Aorta (tissue), 5 donors: ENCODE results near the gene THSD4. TPM values are rescaled to one million over a fixed set of nuclear protein-coding genes. Genes with fewer than 3 reads are reported as not detected.
"Not testable (repeated sequence)": the region's sequence is repeated elsewhere in the genome, so short reads cannot be mapped to it uniquely, and the experiment has no call there.

Experiments
- ATAC-seq: fragments of 200-7000 bp; cut with Tn5 transposase; one replicate; pipeline ENCODE4 v1.9.1; 2022; ENCODE audit warnings: moderate library complexity; ENCODE audit not compliant: low FRiP score
- DNase-seq, 2 donors: peaks; one replicate each; pipeline ENCODE4 v3.0.0-alpha.2; 2020
- H3K27ac ChIP-seq, 2 donors: one replicate each; pipeline ENCODE4 v1.5.1; 2013; ENCODE audit warnings: low read length in 2 of 2, mild to moderate bottlenecking in 2 of 2, moderate library complexity in 2 of 2, control low read depth in 1 of 2, inconsistent platforms in 1 of 2, low read depth in 1 of 2
- H3K27me3 ChIP-seq, 2 donors: one replicate each; pipeline ENCODE4 v1.6.1; 2013; ENCODE audit warnings: control low read depth in 1 of 2, low read length in 1 of 2, mild to moderate bottlenecking in 1 of 2, moderate library complexity in 1 of 2; ENCODE audit not compliant: insufficient read depth in 2 of 2, control insufficient read depth in 1 of 2
- H3K36me3 ChIP-seq, 2 donors: one replicate each; pipeline ENCODE4 v1.6.1; 2013; ENCODE audit warnings: control low read depth in 1 of 2, low read length in 1 of 2, mild to moderate bottlenecking in 1 of 2; ENCODE audit not compliant: insufficient read depth in 2 of 2, control insufficient read depth in 1 of 2
- H3K4me1 ChIP-seq, 2 donors: one replicate each; pipeline ENCODE4 v1.6.1; 2013; ENCODE audit warnings: low read length in 2 of 2, control low read depth in 1 of 2, mild to moderate bottlenecking in 1 of 2, moderate library complexity in 1 of 2; ENCODE audit not compliant: insufficient read depth in 2 of 2, control insufficient read depth in 1 of 2
- H3K4me3 ChIP-seq, 2 donors: one replicate each; pipeline ENCODE4 v1.5.1; 2013; ENCODE audit warnings: low read length in 2 of 2, control low read depth in 1 of 2, mild to moderate bottlenecking in 1 of 2
- H3K9me3 ChIP-seq: one replicate; pipeline ENCODE4 v1.6.1; 2013; ENCODE audit warnings: mild to moderate bottlenecking, low read length; ENCODE audit not compliant: control insufficient read depth
- WGBS, 2 donors: extraction: QIAGEN DNeasy Blood & Tissue Kit; methylation state at CpG; one replicate each; pipeline ENCODE4 v1.1.7; 2013; 5-methylcytosine and 5-hydroxymethylcytosine counted together
- intact Hi-C, 2 donors: fragments of 100-400 bp; cut with DNase I; formaldehyde crosslinking; loops; one replicate each; pipeline versions ENCODE4 v1.14.2 to v1.15.0; 2022
- polyA plus RNA-seq, 2 donors: library from polyadenylated mRNA; stranded (reverse); fragments of 200-250 nt; gene quantifications; one replicate each; pipeline ENCODE4 v1.2.3, GENCODE V29; 2013
- total RNA-seq, 2 donors: library from RNA; stranded (reverse); fragmentation: NEBNext Ultra II Directional; extraction: Animal tissue kit (Norgen Biotek cat#: 25700); gene quantifications; one replicate each; pipeline ENCODE4 v1.2.1, GENCODE V29; 2021
- donor health status: healthy with polysubstance abuse.
- donor health status: Bipolar disorder and iron deficiency.
- donor health status: DM: no; HTN: no; CAD: no.
- donor health status: DM: no; HTN: no; CAD: no.
- donor health status: DM: yes; HTN: yes; CAD: no.

THSD4 gene
- total and polyA plus RNA-seq, 4 donors, result 6.3 to 143 (median 30.3) TPM

DNA sequence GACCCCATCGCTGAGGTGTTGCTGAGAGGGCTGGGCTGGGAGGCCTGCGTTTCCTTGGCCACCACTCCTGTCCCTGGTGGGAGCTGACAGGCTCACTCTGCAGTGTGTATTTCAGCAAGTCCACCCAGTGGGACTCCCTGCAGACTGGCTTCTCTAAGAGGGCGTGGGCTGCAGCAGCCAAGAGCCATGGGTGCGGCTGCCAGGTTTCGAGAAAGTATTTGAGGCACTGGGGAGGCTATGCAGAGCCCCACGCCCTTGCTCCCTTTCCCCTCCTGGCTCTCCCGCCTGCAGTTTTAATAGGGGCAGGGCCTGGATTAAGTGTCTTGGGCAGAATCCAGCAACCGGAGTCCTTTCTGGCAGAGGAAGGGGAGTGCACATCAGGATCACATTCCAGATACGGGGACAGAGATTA, 242.1 kb downstream of the THSD4 start:
- Histone ChIP-seq H3K36me3 (no peaks in the 10 kb centered on the region), H3K4me1 (no peaks in the 10 kb centered on the region), H3K27me3 (no peaks in the 10 kb centered on the region), H3K9me3 (no peaks in the 10 kb centered on the region), H3K4me3 (no peak overlapping the region), H3K27ac (no peak overlapping the region)
- 0 to 7% methylated on average over 9 of the region's 9 CpGs for WGBS, 2 donors
- peak; percentile 63 for ATAC-seq
- intact Hi-C loops, result no loop called here
- DNase-seq, result peak in 1 of 2 donors; percentile 57

DNA sequence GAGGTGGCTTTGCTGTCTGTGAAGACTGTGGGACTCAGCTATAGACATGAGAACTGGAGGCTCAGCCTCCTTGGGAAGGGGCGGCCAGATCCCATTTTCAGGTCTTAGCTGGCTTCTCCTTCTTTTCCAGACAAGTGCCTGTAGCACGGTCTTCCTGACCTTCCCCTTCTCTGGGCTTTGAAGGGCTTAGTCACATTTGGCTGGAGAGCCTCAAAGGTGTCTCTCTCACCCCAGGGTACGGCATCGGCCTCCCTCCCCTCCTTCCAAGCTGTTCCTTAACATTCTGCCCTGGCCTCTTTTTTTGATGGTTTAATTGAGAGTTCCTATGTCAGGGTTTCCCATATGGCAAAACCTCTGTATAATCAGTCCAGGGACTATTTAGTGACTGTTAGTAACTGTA, 242.7 kb downstream of the THSD4 start:
- ATAC-seq (no peak), DNase-seq (no peak)
- Histone ChIP-seq H3K4me1 (no peaks in the 10 kb centered on the region), H3K36me3 (no peaks in the 10 kb centered on the region), H3K9me3 (no peaks in the 10 kb centered on the region), H3K4me3 (no peak overlapping the region), H3K27me3 (no peaks in the 10 kb centered on the region), H3K27ac (peak overlapping the region in 1 of 2 donors; percentile 39)
- 90% methylated on average over 4 of the region's 4 CpGs for WGBS, 2 donors
- intact Hi-C loops, result no loop called here

DNA sequence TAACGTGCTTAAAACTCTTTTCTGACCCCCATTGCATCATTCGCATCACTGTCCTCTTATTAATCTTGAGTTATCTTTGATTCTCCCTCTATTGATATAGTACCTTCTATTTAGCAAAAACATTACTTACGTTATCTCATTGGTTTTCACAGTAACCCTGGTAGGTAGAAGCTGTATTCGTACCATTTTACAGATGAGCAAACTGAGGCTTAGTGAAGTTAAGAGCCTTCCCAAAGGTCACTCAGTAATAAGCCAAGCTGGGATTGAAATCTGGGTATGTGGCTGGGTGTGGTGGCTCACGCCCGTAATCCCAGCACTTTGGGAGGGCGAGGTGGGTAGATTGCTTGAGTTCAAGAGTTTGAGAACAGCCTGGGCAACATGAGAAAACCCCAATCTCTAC, 244.0 kb downstream of the THSD4 start:
- no peaks in the 10 kb centered on the region for H3K9me3 ChIP-seq
- 85 to 89% methylated on average over 7 of the region's 7 CpGs for WGBS, 2 donors
- intact Hi-C loops, result no loop called here
- H3K4me3 ChIP-seq, result no peak overlapping the region
- no peaks in the 10 kb centered on the region for H3K36me3 ChIP-seq
- no peaks in the 10 kb centered on the region for H3K27me3 ChIP-seq
- no peak for DNase-seq
- ATAC-seq, result no peak
- no peaks in the 10 kb centered on the region for H3K4me1 ChIP-seq
- no peak overlapping the region for H3K27ac ChIP-seq

DNA sequence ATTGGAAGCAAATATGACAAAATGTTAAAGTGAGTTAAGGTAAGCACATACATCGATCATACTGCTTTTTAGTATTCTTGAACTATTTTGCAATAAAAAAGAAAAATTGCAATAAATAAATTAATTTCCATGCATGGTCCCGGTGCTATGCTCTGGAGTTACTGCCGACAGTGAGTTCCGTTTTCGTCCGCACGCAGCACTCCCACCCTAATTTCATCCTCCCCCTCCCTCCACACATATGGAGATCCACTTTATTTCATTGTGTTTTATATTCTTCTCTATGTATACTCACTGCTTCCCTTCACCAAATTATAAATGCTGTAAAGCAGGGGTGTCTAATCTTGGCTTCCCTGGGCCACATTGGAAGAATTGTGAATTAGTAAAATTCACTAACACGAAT, 247.3 kb downstream of the THSD4 start:
- intact Hi-C loops, result no loop called here
- ATAC-seq, result no peak
- no peaks in the 10 kb centered on the region for H3K27me3 ChIP-seq

GRCh38 chr15:71362987-71363968, 248.0 kb downstream of the THSD4 start:
- no peak overlapping the region for H3K4me3 ChIP-seq
- WGBS, 2 donors, result 88 to 91% methylated on average over 11 of the region's 11 CpGs
- DNase-seq, result no peak
- H3K27me3 ChIP-seq, result no peaks in the 10 kb centered on the region
- intact Hi-C loops, result no loop called here
- no peak overlapping the region for H3K27ac ChIP-seq
- no peaks in the 10 kb centered on the region for H3K4me1 ChIP-seq
- ATAC-seq, result no peak
- H3K9me3 ChIP-seq, result no peaks in the 10 kb centered on the region
- no peaks in the 10 kb centered on the region for H3K36me3 ChIP-seq

More for the DNA sequence above, 247.3 kb downstream of the THSD4 start:
- Histone ChIP-seq H3K4me3 (no peak overlapping the region), H3K9me3 (no peaks in the 10 kb centered on the region), H3K36me3 (no peaks in the 10 kb centered on the region), H3K4me1 (no peaks in the 10 kb centered on the region), H3K27ac (no peak overlapping the region)
- DNase-seq, result no peak
- WGBS, 2 donors, result 89 to 91% methylated on average over 8 of the region's 8 CpGs

DNA sequence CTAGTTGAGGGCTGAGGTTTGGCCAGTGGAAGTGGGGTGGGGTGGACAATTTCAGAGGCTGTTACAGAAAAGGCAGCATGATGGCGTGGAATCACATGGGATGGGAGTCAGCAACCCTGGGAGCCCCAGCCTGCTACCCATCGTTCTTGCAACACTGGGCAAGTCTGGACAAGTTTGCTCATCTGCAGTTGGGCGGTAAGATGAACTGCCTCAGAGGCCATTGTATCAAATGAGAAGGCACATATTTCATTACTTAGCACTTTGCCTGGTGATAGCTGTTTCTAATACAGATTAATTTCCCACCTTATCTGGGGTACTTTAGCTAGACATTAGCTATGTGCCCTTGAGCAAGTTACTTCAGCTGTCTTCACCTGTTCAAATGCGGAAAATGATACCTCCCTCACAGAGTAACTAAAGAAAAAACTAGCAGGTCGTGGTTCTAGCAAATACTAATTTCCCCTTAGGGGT, 248.9 kb downstream of the THSD4 start:
- no peaks in the 10 kb centered on the region for H3K36me3 ChIP-seq
- no peaks in the 10 kb centered on the region for H3K4me1 ChIP-seq
- no peak overlapping the region for H3K27ac ChIP-seq
- H3K27me3 ChIP-seq, result no peaks in the 10 kb centered on the region
- intact Hi-C loops, result no loop called here
- no peaks in the 10 kb centered on the region for H3K9me3 ChIP-seq
- ATAC-seq (no peak), DNase-seq (no peak)
- no peak overlapping the region for H3K4me3 ChIP-seq
- WGBS, 2 donors, result 92 to 94% methylated on average over 5 of the region's 5 CpGs

DNA sequence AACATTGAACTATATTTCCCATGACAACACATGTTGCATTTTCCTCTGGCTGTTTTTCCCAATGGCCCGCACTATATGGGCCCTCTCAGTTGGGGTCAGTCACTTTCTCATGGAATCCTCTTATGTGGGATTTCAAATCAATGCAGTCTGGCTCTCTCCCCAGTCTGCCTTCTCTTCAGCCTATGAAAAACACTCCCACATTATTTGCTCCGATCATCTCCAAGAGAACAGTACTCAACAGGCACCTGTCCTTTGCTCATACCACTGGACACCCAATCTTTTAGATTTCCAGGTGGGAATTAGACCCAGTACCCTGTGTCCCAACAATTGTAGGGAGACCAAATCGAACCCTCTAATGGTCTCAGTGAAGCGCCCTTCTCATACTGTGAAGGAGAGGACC, 251.3 kb downstream of the THSD4 start:
- H3K36me3 ChIP-seq, result no peaks in the 10 kb centered on the region
- no peaks in the 10 kb centered on the region for H3K9me3 ChIP-seq
- H3K27me3 ChIP-seq, result no peaks in the 10 kb centered on the region
- DNase-seq (no peak), ATAC-seq (no peak)
- WGBS, 2 donors, result 92 to 95% methylated on average over 4 of the region's 4 CpGs
- intact Hi-C loops, result no loop called here
- no peak overlapping the region for H3K4me3 ChIP-seq
- H3K27ac ChIP-seq, result peak overlapping the region in 1 of 2 donors; percentile 23
- H3K4me1 ChIP-seq, result no peaks in the 10 kb centered on the region

- Histone ChIP-seq H3K4me1 (no peaks in the 10 kb centered on the region), H3K36me3 (no peaks in the 10 kb centered on the region), H3K27ac (peak overlapping the region in 1 of 2 donors; percentile 23), H3K4me3 (no peak overlapping the region), H3K9me3 (no peaks in the 10 kb centered on the region), H3K27me3 (no peaks in the 10 kb centered on the region)
- 27 to 30% methylated on average over 3 of the region's 3 CpGs for WGBS, 2 donors
- intact Hi-C loops, result no loop called here
- no peak for DNase-seq
- ATAC-seq, result no peak
Measured at GRCh38 chr15:71366926-71367325, 251.7 kb downstream of the THSD4 start.

- H3K36me3 ChIP-seq, intact Hi-C loops, H3K9me3 ChIP-seq: not testable (repeated sequence)
Measured at GRCh38 chr15:71367737-71368136, 252.5 kb downstream of the THSD4 start.

More at GRCh38 chr15:71367737-71368136, 252.5 kb downstream of the THSD4 start:
- H3K4me1 ChIP-seq, H3K27me3 ChIP-seq, ATAC-seq, DNase-seq, H3K27ac ChIP-seq, H3K4me3 ChIP-seq: not testable (repeated sequence)
- no CpG with 5 or more reads among the region's 1 CpG for WGBS, 2 donors
